Upper lobe of left lung (tissue), 4 donors: ENCODE data around the gene PEX26.

Source experiments
- POLR2A ChIP-seq, 4 donors: fragments of 450-650 bp; IDR thresholded peaks; one replicate each; pipeline ENCODE4 v1.5.1; 2016 to 2017; ENCODE audit warnings: antibody characterized with exemption in 4 of 4, mild to moderate bottlenecking in 2 of 4
- POLR2AphosphoS5 ChIP-seq, 2 donors: sonication (generic); formaldehyde crosslinking; IDR thresholded peaks; one replicate each; pipeline ENCODE4 v1.5.1; 2017; ENCODE audit warnings: antibody characterized with exemption in 2 of 2
- TF ChIP-seq, protein P1 (sequence below), 6 experiments: fragments of 450-650 bp in 4 of 6; fragments of 200-600 bp in 2 of 6; sonication (generic) in 2 of 6; IDR thresholded peaks; one replicate each; pipeline ENCODE4 v1.5.1; 2016 to 2019; ENCODE audit warnings: antibody characterized with exemption in 6 of 6

- TF ChIP-seq, protein P1, sequence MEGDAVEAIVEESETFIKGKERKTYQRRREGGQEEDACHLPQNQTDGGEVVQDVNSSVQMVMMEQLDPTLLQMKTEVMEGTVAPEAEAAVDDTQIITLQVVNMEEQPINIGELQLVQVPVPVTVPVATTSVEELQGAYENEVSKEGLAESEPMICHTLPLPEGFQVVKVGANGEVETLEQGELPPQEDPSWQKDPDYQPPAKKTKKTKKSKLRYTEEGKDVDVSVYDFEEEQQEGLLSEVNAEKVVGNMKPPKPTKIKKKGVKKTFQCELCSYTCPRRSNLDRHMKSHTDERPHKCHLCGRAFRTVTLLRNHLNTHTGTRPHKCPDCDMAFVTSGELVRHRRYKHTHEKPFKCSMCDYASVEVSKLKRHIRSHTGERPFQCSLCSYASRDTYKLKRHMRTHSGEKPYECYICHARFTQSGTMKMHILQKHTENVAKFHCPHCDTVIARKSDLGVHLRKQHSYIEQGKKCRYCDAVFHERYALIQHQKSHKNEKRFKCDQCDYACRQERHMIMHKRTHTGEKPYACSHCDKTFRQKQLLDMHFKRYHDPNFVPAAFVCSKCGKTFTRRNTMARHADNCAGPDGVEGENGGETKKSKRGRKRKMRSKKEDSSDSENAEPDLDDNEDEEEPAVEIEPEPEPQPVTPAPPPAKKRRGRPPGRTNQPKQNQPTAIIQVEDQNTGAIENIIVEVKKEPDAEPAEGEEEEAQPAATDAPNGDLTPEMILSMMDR (IDR thresholded peaks at IDR 0.05): no peak
- TF ChIP-seq POLR2AphosphoS5 (IDR thresholded peaks at IDR 0.05) (no peak), POLR2A (IDR thresholded peaks at IDR 0.05) (no peak)
Observed at GRCh38 chr22:18063306-18063705, 14.5 kb upstream of the PEX26 start.
